ENCODE results near the gene ZNF488.

Gene ZNF488, protein sequence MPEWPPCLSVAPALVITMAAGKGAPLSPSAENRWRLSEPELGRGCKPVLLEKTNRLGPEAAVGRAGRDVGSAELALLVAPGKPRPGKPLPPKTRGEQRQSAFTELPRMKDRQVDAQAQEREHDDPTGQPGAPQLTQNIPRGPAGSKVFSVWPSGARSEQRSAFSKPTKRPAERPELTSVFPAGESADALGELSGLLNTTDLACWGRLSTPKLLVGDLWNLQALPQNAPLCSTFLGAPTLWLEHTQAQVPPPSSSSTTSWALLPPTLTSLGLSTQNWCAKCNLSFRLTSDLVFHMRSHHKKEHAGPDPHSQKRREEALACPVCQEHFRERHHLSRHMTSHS
- long read RNA-seq, partial matches to known transcripts: 0 of 3 reads
- long read RNA-seq, other reads (novel, unspliced or antisense): 0 of 3 reads

DNA sequence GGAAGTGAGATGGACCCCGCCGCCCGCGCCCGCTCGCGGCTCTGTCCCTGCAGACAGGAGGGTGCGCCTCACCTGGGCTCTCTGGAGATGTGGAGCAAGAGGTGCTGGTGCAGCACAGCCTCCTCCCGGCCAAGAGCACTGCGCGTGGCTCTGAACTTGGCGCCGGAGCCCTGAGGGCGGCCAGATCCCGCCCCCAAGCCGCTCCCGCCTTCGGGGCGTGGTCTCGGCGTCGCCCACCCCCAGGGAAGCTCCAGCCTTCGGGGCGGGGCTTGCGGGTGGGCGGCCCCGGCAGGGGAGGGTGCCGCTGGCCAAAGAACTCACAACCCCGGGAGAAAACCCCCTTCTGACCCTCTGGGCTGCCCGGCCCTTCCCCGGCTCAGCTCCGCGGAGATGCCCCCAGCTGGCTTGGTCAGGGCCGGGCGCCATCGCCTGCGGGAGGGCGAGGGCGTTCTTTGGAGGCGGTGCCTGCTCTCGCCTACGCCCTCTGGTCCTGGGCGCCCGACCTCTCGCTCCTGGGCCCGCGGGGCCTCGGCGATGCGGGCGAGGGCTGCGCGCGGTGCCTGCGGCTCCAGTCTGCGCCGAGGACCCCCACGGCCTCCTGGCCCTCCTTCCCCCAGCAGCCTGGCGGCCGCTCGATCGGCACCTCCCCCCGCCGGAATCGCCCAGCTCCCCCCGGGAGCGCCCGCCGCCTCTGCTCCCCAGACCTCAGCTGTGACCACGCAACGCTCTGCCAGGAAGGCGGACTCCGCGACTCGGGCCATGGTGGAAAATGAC lies at the start of gene ZNF488:
Gene ZNF488 (minus strand): TSS at position 146 of the 774 bp plus-strand sequence. CDS start 15,464 bp downstream, outside the sequence.
- H3K27ac ChIP-seq (replicated peaks): no peak within 1 kb of the TSS; the same call in 1 of the 2 replicates
- DNase-seq (ENCODE audit: low read depth in 1 of 2, low spot score in 1 of 2): peak; percentile 45 to 56
- peak within 1 kb of the TSS; percentile 75 for H3K4me3 ChIP-seq (replicated peaks; ENCODE audit: insufficient read depth, low read length)
- H3K27me3 ChIP-seq (ENCODE audit: insufficient read depth, poor library complexity, severe bottlenecking): peaks cover 7% of the 10 kb centered on the region
- TF ChIP-seq, protein P1, sequence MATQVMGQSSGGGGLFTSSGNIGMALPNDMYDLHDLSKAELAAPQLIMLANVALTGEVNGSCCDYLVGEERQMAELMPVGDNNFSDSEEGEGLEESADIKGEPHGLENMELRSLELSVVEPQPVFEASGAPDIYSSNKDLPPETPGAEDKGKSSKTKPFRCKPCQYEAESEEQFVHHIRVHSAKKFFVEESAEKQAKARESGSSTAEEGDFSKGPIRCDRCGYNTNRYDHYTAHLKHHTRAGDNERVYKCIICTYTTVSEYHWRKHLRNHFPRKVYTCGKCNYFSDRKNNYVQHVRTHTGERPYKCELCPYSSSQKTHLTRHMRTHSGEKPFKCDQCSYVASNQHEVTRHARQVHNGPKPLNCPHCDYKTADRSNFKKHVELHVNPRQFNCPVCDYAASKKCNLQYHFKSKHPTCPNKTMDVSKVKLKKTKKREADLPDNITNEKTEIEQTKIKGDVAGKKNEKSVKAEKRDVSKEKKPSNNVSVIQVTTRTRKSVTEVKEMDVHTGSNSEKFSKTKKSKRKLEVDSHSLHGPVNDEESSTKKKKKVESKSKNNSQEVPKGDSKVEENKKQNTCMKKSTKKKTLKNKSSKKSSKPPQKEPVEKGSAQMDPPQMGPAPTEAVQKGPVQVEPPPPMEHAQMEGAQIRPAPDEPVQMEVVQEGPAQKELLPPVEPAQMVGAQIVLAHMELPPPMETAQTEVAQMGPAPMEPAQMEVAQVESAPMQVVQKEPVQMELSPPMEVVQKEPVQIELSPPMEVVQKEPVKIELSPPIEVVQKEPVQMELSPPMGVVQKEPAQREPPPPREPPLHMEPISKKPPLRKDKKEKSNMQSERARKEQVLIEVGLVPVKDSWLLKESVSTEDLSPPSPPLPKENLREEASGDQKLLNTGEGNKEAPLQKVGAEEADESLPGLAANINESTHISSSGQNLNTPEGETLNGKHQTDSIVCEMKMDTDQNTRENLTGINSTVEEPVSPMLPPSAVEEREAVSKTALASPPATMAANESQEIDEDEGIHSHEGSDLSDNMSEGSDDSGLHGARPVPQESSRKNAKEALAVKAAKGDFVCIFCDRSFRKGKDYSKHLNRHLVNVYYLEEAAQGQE (IDR thresholded peaks at IDR 0.05; ENCODE audit: insufficient replicate concordance, low read depth): no peak
- TF ChIP-seq SPI1 (IDR thresholded peaks at IDR 0.05; ENCODE audit: borderline replicate concordance, low read depth) (no peak), POLR2AphosphoS5 (IDR thresholded peaks at IDR 0.05; ENCODE audit: low read depth) (no peak), GABPA (IDR thresholded peaks at IDR 0.05; ENCODE audit: low read depth) (no peak)
- TF ChIP-seq, protein P2, sequence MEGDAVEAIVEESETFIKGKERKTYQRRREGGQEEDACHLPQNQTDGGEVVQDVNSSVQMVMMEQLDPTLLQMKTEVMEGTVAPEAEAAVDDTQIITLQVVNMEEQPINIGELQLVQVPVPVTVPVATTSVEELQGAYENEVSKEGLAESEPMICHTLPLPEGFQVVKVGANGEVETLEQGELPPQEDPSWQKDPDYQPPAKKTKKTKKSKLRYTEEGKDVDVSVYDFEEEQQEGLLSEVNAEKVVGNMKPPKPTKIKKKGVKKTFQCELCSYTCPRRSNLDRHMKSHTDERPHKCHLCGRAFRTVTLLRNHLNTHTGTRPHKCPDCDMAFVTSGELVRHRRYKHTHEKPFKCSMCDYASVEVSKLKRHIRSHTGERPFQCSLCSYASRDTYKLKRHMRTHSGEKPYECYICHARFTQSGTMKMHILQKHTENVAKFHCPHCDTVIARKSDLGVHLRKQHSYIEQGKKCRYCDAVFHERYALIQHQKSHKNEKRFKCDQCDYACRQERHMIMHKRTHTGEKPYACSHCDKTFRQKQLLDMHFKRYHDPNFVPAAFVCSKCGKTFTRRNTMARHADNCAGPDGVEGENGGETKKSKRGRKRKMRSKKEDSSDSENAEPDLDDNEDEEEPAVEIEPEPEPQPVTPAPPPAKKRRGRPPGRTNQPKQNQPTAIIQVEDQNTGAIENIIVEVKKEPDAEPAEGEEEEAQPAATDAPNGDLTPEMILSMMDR (IDR thresholded peaks at IDR 0.05; ENCODE audit: insufficient read depth, low read length): no peak

GRCh38 chr10:47425813-47426419 lies 41.8 kb upstream of the ZNF488 start:
- Histone ChIP-seq H3K4me3 (replicated peaks; ENCODE audit: insufficient read depth, low read length) (no peak overlapping the region), H3K27ac (replicated peaks) (no peak overlapping the region), H3K27me3 (ENCODE audit: insufficient read depth, poor library complexity, severe bottlenecking) (no peaks in the 10 kb centered on the region)
- no peak for DNase-seq (ENCODE audit: low read depth in 1 of 2, low spot score in 1 of 2)
- TF ChIP-seq POLR2AphosphoS5 (IDR thresholded peaks at IDR 0.05; ENCODE audit: low read depth) (no peak), GABPA (IDR thresholded peaks at IDR 0.05; ENCODE audit: low read depth) (no peak), SPI1 (IDR thresholded peaks at IDR 0.05; ENCODE audit: borderline replicate concordance, low read depth) (no peak)
- TF ChIP-seq, protein P2 (IDR thresholded peaks at IDR 0.05; ENCODE audit: insufficient read depth, low read length): no peak
- TF ChIP-seq, protein P1 (IDR thresholded peaks at IDR 0.05; ENCODE audit: insufficient replicate concordance, low read depth): no peak

DNA sequence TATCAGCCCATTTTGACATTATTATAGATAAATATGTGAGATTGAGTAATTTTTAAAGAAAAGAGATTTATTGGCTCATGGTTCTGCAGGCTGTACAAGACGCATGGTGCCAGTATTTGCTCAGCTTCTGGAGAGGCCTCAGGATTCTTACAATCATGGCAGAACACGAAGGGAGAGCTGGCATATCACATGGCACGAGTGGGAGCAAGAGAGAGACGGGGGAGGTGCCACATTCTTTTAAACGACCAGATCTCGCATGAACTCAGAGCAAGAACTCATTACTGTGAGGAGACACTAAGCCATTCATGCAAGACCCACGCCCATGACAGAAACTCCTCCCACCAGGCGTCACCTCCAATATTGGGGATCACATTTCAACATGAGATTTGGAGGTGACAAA lies 40.1 kb upstream of the ZNF488 start:
- TF ChIP-seq POLR2AphosphoS5 (IDR thresholded peaks at IDR 0.05; ENCODE audit: low read depth) (no peak), GABPA (IDR thresholded peaks at IDR 0.05; ENCODE audit: low read depth) (no peak), SPI1 (IDR thresholded peaks at IDR 0.05; ENCODE audit: borderline replicate concordance, low read depth) (no peak)
- TF ChIP-seq, protein P1 (IDR thresholded peaks at IDR 0.05; ENCODE audit: insufficient replicate concordance, low read depth): no peak
- TF ChIP-seq, protein P2 (IDR thresholded peaks at IDR 0.05; ENCODE audit: insufficient read depth, low read length): no peak
- no peak for DNase-seq (ENCODE audit: low read depth in 1 of 2, low spot score in 1 of 2)
- H3K27me3 ChIP-seq (ENCODE audit: insufficient read depth, poor library complexity, severe bottlenecking): no peaks in the 10 kb centered on the region
- H3K27ac ChIP-seq (replicated peaks): no peak overlapping the region
- H3K4me3 ChIP-seq (replicated peaks; ENCODE audit: insufficient read depth, low read length): no peak overlapping the region
